ENCODE data around the gene MAST4.

The MAST4 gene

GRCh38 chr5:66810151-66810550, 214.0 kb downstream of the MAST4 start:
- H3K4me3 ChIP-seq (ENCODE audit: low read depth, low read length), result no peak overlapping the region
- in situ Hi-C loops (cut with HindIII; ENCODE audit: low sequenced_read_pairs), result no loop called here
- TF ChIP-seq, protein P1, sequence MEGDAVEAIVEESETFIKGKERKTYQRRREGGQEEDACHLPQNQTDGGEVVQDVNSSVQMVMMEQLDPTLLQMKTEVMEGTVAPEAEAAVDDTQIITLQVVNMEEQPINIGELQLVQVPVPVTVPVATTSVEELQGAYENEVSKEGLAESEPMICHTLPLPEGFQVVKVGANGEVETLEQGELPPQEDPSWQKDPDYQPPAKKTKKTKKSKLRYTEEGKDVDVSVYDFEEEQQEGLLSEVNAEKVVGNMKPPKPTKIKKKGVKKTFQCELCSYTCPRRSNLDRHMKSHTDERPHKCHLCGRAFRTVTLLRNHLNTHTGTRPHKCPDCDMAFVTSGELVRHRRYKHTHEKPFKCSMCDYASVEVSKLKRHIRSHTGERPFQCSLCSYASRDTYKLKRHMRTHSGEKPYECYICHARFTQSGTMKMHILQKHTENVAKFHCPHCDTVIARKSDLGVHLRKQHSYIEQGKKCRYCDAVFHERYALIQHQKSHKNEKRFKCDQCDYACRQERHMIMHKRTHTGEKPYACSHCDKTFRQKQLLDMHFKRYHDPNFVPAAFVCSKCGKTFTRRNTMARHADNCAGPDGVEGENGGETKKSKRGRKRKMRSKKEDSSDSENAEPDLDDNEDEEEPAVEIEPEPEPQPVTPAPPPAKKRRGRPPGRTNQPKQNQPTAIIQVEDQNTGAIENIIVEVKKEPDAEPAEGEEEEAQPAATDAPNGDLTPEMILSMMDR (IDR thresholded peaks at IDR 0.05; ENCODE audit: low read depth, low read length, missing control alignments), result no peak
- no peak for DNase-seq (ENCODE audit: low read depth)

- H3K4me3 ChIP-seq (ENCODE audit: low read depth, low read length), result no peak overlapping the region
- in situ Hi-C loops (cut with HindIII; ENCODE audit: low sequenced_read_pairs), result no loop called here
- TF ChIP-seq, protein P1 (IDR thresholded peaks at IDR 0.05; ENCODE audit: low read depth, low read length, missing control alignments), result no peak
- DNase-seq (ENCODE audit: low read depth), result no peak
Observed at GRCh38 chr5:66810848-66811261, 214.7 kb downstream of the MAST4 start.

- in situ Hi-C loops (cut with HindIII; ENCODE audit: low sequenced_read_pairs), result no loop called here
Observed at GRCh38 chr5:66812291-66812690, 216.1 kb downstream of the MAST4 start.

GRCh38 chr5:66813306-66813705, 217.1 kb downstream of the MAST4 start:
- DNase-seq (ENCODE audit: low read depth), result no peak
- in situ Hi-C loops (cut with HindIII; ENCODE audit: low sequenced_read_pairs), result no loop called here
- TF ChIP-seq, protein P1 (IDR thresholded peaks at IDR 0.05; ENCODE audit: low read depth, low read length, missing control alignments), result no peak
- no peak overlapping the region for H3K4me3 ChIP-seq (ENCODE audit: low read depth, low read length)

More at GRCh38 chr5:66812291-66812690, 216.1 kb downstream of the MAST4 start:
- no peak for DNase-seq (ENCODE audit: low read depth)
- no peak overlapping the region for H3K4me3 ChIP-seq (ENCODE audit: low read depth, low read length)
- TF ChIP-seq, protein P1 (IDR thresholded peaks at IDR 0.05; ENCODE audit: low read depth, low read length, missing control alignments), result no peak

DNA sequence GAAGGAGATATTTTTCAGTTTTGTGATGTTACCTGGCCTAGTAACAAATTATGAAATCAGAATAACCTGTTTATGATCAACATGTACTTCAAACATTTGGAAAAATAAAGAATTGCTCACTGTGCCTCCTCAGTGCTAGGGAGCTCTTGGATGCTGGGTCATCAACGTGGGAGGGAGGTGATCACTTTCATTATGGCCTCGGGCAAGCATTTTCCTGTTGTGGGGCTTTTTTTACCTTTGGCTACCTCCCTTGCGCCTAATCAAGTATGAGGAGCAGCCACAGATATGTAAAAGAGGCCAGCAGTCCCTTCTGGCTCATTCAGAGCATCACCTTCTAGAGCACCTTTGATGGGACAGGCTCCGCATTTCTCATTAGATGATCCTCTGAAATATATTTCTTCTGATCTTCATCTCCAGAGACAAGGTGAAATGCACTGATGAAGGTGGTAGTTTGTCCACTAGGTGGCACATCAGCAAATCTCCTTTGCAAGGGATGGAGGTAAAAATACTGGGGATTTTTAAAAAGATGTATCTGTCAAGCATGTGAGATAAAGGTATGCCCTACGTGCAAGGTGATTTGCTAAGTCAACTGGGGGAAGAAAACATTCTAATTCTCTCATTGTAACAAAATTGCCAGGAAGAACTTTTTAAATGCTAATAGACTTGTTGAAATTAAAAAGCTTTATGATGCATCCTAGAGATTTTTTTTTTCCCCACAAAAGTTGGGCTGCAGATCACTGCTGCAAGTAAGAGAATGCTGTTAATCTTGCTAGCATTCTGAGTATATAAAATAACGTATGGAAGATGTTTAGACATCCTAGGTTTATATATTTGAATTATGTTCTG, 218.2 kb downstream of the MAST4 start:
- TF ChIP-seq, protein P1 (IDR thresholded peaks at IDR 0.05; ENCODE audit: low read depth, low read length, missing control alignments), result peak; percentile 80
- in situ Hi-C loops (cut with HindIII; ENCODE audit: low sequenced_read_pairs), result no loop called here
- DNase-seq (ENCODE audit: low read depth), result peak; percentile 49
- no peak overlapping the region for H3K4me3 ChIP-seq (ENCODE audit: low read depth, low read length)

- no peak for DNase-seq (ENCODE audit: low read depth)
- TF ChIP-seq, protein P1 (IDR thresholded peaks at IDR 0.05; ENCODE audit: low read depth, low read length, missing control alignments), result no peak
- H3K4me3 ChIP-seq (ENCODE audit: low read depth, low read length), result no peak overlapping the region
- in situ Hi-C loops (cut with HindIII; ENCODE audit: low sequenced_read_pairs), result no loop called here
Observed at GRCh38 chr5:66818304-66818934, 222.2 kb downstream of the MAST4 start.
